Thyroid gland (tissue), 4 donors: Measurements from ENCODE around the gene MACIR.

ENCODE experiments used
- CTCF ChIP-seq, 6 experiments: fragments of 200-600 bp in 3 of 6; fragments of 450-650 bp in 3 of 6; sonication (generic) in 3 of 6; IDR thresholded peaks; one replicate each; pipeline ENCODE4 v1.5.1; 2016 to 2019; ENCODE audit warnings: antibody characterized with exemption in 6 of 6, mild to moderate bottlenecking in 2 of 6, inconsistent platforms in 1 of 6, moderate library complexity in 1 of 6
- POLR2A ChIP-seq, 2 donors: fragments of 450-650 bp; IDR thresholded peaks; one replicate each; pipeline ENCODE4 v1.6.1; 2017; ENCODE audit warnings: antibody characterized with exemption in 2 of 2, mild to moderate bottlenecking in 2 of 2, moderate library complexity in 1 of 2

- peak in 1 of 6 experiments; percentile 5 for TF ChIP-seq CTCF (IDR thresholded peaks at IDR 0.05)
- TF ChIP-seq POLR2A (IDR thresholded peaks at IDR 0.05): peak; percentile 69 to 95
These were observed at the start of gene MACIR for GRCh38 chr5:103258368-103258956.
